ENCODE results near the gene MMRN2.

GRCh38 chr10:86941991-86942421, 15.4 kb downstream of the MMRN2 start:
- TF ChIP-seq CTCF (conservative IDR thresholded peaks at IDR 0.05 in 1 of 2, IDR thresholded peaks at IDR 0.05 in 1 of 2; ENCODE audit: extremely low read depth in 1 of 2, insufficient read depth in 1 of 2, low read depth in 1 of 2, low read length in 2 of 2) (no peak), EZH2 (IDR thresholded peaks at IDR 0.05; ENCODE audit: borderline replicate concordance, low read length) (no peak)
